Liver (tissue), 3 donors: ENCODE results near the gene TMEM8B.

Experiments
- CTCF ChIP-seq: fragments of 150-350 bp; IDR thresholded peaks from 2 replicates; pipeline ENCODE4 v1.5.1; 2017; ENCODE audit warnings: improper control_type of control experiment, low read depth, low read length; ENCODE audit not compliant: missing input control
- GABPA ChIP-seq, 2 donors: IDR thresholded peaks in 1 of 2; conservative IDR thresholded peaks in 1 of 2; 2 replicates each; pipeline ENCODE4 v1.6.1; 2016; ENCODE audit warnings: antibody characterized with exemption in 2 of 2, mild to moderate bottlenecking in 1 of 2, moderate library complexity in 1 of 2
- HNF4A ChIP-seq, 2 donors: conservative IDR thresholded peaks; 2 replicates each; pipeline ENCODE4 v1.6.1; 2016; ENCODE audit warnings: antibody characterized with exemption in 2 of 2, mild to moderate bottlenecking in 2 of 2
- RAD21 ChIP-seq, 2 donors: IDR thresholded peaks; 2 replicates each; pipeline ENCODE4 v1.6.1; 2016; ENCODE audit warnings: antibody characterized with exemption in 2 of 2, mild to moderate bottlenecking in 2 of 2
- SP1 ChIP-seq: IDR thresholded peaks from 2 replicates; pipeline ENCODE4 v1.6.1; 2018; ENCODE audit warnings: antibody characterized with exemption, mild to moderate bottlenecking
- TAF1 ChIP-seq: conservative IDR thresholded peaks from 2 replicates; pipeline ENCODE4 v1.6.1; 2016; ENCODE audit warnings: antibody characterized with exemption, mild to moderate bottlenecking
- YY1 ChIP-seq: IDR thresholded peaks from 2 replicates; pipeline ENCODE4 v1.6.1; 2016; ENCODE audit warnings: antibody characterized with exemption, mild to moderate bottlenecking
- ZBTB33 ChIP-seq: IDR thresholded peaks from 2 replicates; pipeline ENCODE4 v1.6.1; 2016; ENCODE audit warnings: antibody characterized with exemption
- TF ChIP-seq, protein P1 (sequence below): IDR thresholded peaks from 2 replicates; pipeline ENCODE4 v1.6.1; 2016; ENCODE audit warnings: antibody characterized with exemption
- TF ChIP-seq, protein P2 (sequence below): IDR thresholded peaks from 2 replicates; pipeline ENCODE4 v1.6.1; 2016; ENCODE audit warnings: antibody characterized with exemption
- TF ChIP-seq, protein P3 (sequence below): IDR thresholded peaks from 2 replicates; pipeline ENCODE4 v1.6.1; 2016; ENCODE audit warnings: antibody characterized with exemption, mild to moderate bottlenecking
- donor health status: healthy.
- donor health status: healthy.

- no peak for TF ChIP-seq CTCF
- TF ChIP-seq, protein P1, sequence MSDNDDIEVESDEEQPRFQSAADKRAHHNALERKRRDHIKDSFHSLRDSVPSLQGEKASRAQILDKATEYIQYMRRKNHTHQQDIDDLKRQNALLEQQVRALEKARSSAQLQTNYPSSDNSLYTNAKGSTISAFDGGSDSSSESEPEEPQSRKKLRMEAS: no peak
- no peak for TF ChIP-seq YY1
- TF ChIP-seq, protein P2, sequence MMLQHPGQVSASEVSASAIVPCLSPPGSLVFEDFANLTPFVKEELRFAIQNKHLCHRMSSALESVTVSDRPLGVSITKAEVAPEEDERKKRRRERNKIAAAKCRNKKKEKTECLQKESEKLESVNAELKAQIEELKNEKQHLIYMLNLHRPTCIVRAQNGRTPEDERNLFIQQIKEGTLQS: no peak
- TF ChIP-seq RAD21 (IDR thresholded peaks at IDR 0.05): no peak
- TF ChIP-seq HNF4A (conservative IDR thresholded peaks at IDR 0.05): no peak
- TF ChIP-seq ZBTB33: no peak
- no peak for TF ChIP-seq SP1
- TF ChIP-seq TAF1: no peak
- TF ChIP-seq, protein P3, sequence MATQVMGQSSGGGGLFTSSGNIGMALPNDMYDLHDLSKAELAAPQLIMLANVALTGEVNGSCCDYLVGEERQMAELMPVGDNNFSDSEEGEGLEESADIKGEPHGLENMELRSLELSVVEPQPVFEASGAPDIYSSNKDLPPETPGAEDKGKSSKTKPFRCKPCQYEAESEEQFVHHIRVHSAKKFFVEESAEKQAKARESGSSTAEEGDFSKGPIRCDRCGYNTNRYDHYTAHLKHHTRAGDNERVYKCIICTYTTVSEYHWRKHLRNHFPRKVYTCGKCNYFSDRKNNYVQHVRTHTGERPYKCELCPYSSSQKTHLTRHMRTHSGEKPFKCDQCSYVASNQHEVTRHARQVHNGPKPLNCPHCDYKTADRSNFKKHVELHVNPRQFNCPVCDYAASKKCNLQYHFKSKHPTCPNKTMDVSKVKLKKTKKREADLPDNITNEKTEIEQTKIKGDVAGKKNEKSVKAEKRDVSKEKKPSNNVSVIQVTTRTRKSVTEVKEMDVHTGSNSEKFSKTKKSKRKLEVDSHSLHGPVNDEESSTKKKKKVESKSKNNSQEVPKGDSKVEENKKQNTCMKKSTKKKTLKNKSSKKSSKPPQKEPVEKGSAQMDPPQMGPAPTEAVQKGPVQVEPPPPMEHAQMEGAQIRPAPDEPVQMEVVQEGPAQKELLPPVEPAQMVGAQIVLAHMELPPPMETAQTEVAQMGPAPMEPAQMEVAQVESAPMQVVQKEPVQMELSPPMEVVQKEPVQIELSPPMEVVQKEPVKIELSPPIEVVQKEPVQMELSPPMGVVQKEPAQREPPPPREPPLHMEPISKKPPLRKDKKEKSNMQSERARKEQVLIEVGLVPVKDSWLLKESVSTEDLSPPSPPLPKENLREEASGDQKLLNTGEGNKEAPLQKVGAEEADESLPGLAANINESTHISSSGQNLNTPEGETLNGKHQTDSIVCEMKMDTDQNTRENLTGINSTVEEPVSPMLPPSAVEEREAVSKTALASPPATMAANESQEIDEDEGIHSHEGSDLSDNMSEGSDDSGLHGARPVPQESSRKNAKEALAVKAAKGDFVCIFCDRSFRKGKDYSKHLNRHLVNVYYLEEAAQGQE: no peak
- TF ChIP-seq GABPA (IDR thresholded peaks at IDR 0.05 in 1 of 2, conservative IDR thresholded peaks at IDR 0.05 in 1 of 2): no peak
Measured at GRCh38 chr9:35867538-35867937, 38.5 kb downstream of the TMEM8B start.
